ENCODE results near the gene TAS2R8. TPM values are rescaled to one million over a fixed set of nuclear protein-coding genes. Genes with fewer than 3 reads are reported as not detected.

Gene TAS2R8
- total RNA-seq, 6 experiments from 2014 or later, result not detected

GRCh38 chr12:10783252-10783651, 23.8 kb downstream of the TAS2R8 start:
- Mint-ChIP-seq H3K27ac (no peak overlapping the region), H3K9me3 (no peaks in the 10 kb centered on the region), H3K27me3 (ENCODE audit: insufficient read depth) (peaks cover 3% of the 10 kb centered on the region; the same call in 1 of the 2 replicates), H3K4me3 (no peak overlapping the region), H3K36me3 (ENCODE audit: low read depth) (no peaks in the 10 kb centered on the region), H3K4me1 (ENCODE audit: low read depth) (no peaks in the 10 kb centered on the region)
- TF ChIP-seq CTCF (IDR thresholded peaks at IDR 0.05), result no peak
- DNase-seq, result no peak

DNA sequence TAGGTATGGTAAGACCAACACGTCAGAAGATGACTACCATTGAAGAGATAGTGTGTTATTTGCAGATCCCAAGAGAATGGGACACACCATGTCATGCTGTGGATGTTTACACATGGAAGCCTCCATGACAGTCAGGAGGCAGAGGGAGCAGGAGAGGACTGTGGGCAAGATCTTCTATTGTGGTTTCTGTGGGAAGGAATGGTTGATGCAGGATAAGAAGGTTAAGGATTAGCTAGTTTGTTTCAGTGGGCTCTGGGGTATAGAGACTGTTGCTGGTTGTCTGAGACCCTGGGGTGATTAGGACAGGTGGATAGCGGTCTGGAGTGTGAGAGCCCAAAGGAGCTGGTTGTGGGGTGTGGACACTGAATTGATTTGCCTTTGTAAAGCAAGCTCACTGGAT, 28.0 kb downstream of the TAS2R8 start:
- no peak for DNase-seq
- H3K4me1 Mint-ChIP-seq (ENCODE audit: low read depth), result no peaks in the 10 kb centered on the region
- no peak for TF ChIP-seq CTCF (IDR thresholded peaks at IDR 0.05)
- no peak overlapping the region for H3K4me3 Mint-ChIP-seq
- no peak overlapping the region for H3K27ac Mint-ChIP-seq
- no peaks in the 10 kb centered on the region for H3K9me3 Mint-ChIP-seq
- peaks cover 3% of the 10 kb centered on the region for H3K27me3 Mint-ChIP-seq (ENCODE audit: insufficient read depth)
- H3K36me3 Mint-ChIP-seq (ENCODE audit: low read depth), result no peaks in the 10 kb centered on the region

GRCh38 chr12:10771132-10771733, 35.9 kb downstream of the TAS2R8 start:
- no peak overlapping the region for H3K4me3 Mint-ChIP-seq

DNA sequence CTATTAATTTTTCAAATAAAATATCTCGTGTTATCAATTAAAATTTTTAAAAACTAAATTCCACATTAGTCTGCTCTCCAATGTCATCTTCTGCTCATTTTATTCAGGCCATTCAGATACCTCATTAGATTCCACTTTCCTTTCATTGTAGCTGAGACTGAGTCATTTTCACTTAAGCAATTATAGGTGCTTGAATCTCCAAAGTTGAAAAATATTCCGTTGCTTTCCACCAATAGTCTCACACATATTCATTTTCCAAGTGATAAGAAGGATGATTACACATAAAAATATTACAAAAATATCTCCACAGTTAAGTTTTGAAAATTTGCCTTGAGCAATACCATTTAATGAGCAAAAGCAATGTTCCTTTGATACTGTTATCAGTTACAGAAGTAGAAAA, 47.4 kb downstream of the TAS2R8 start:
- no peak for DNase-seq
- Mint-ChIP-seq H3K4me1 (ENCODE audit: low read depth) (no peaks in the 10 kb centered on the region), H3K36me3 (ENCODE audit: low read depth) (peaks cover 9% of the 10 kb centered on the region), H3K27me3 (ENCODE audit: insufficient read depth) (peaks cover 12% of the 10 kb centered on the region), H3K9me3 (peaks cover 16% of the 10 kb centered on the region), H3K4me3 (no peak overlapping the region), H3K27ac (no peak overlapping the region)
- no peak for TF ChIP-seq CTCF (IDR thresholded peaks at IDR 0.05)

More at GRCh38 chr12:10771132-10771733, 35.9 kb downstream of the TAS2R8 start:
- DNase-seq, result peak; percentile 15
- peak; percentile 86 for TF ChIP-seq CTCF (IDR thresholded peaks at IDR 0.05)
- peaks cover 8% of the 10 kb centered on the region for H3K27me3 Mint-ChIP-seq (ENCODE audit: insufficient read depth)
- no peak overlapping the region for H3K27ac Mint-ChIP-seq
- H3K4me1 Mint-ChIP-seq (ENCODE audit: low read depth), result no peaks in the 10 kb centered on the region
- H3K9me3 Mint-ChIP-seq, result no peaks in the 10 kb centered on the region
- H3K36me3 Mint-ChIP-seq (ENCODE audit: low read depth), result no peaks in the 10 kb centered on the region

- Mint-ChIP-seq H3K9me3 (peaks cover 16% of the 10 kb centered on the region), H3K27me3 (ENCODE audit: insufficient read depth) (peaks cover 9% of the 10 kb centered on the region), H3K36me3 (ENCODE audit: low read depth) (peaks cover 9% of the 10 kb centered on the region)
Observed at GRCh38 chr12:10756194-10756593, 50.9 kb downstream of the TAS2R8 start.

More at GRCh38 chr12:10756194-10756593, 50.9 kb downstream of the TAS2R8 start:
- H3K27ac Mint-ChIP-seq, result no peak overlapping the region
- TF ChIP-seq CTCF (IDR thresholded peaks at IDR 0.05), result no peak
- H3K4me1 Mint-ChIP-seq (ENCODE audit: low read depth), result peaks cover 15% of the 10 kb centered on the region
- no peak for DNase-seq
- no peak overlapping the region for H3K4me3 Mint-ChIP-seq

Other genes starting within 250 kb of the TAS2R8 start
- gene MAGOHB, start 193.7 kb downstream of the TAS2R8 start, total RNA-seq (2021; fragmentation: NEBNext Ultra II Directional; extraction: Animal tissue kit (Norgen Biotek cat#: 25700)), result 10 to 100 TPM; 40.7 to 50.7 (median 47.4) TPM
- gene STYK1, start 133.2 kb downstream of the TAS2R8 start, total RNA-seq (2021; fragmentation: NEBNext Ultra II Directional; extraction: Animal tissue kit (Norgen Biotek cat#: 25700)), result 1 to 10 TPM; 1.1 to 3.0 (median 1.8) TPM
- 100 to 1,000 TPM; 202 to 251 (median 218) TPM for gene YBX3, start 84.0 kb downstream of the TAS2R8 start, total RNA-seq (2021; fragmentation: NEBNext Ultra II Directional; extraction: Animal tissue kit (Norgen Biotek cat#: 25700))
- gene TAS2R7, start 4.7 kb downstream of the TAS2R8 start, total RNA-seq (2021; fragmentation: NEBNext Ultra II Directional; extraction: Animal tissue kit (Norgen Biotek cat#: 25700)), result not detected
- gene TAS2R9, start 2.9 kb upstream of the TAS2R8 start, total RNA-seq (2021; fragmentation: NEBNext Ultra II Directional; extraction: Animal tissue kit (Norgen Biotek cat#: 25700)), result not detected
- under 1 TPM in 2 of 6 experiments, not detected in 4; 0.16 to 0.18 TPM for gene TAS2R10, start 19.1 kb upstream of the TAS2R8 start, total RNA-seq (2021; fragmentation: NEBNext Ultra II Directional; extraction: Animal tissue kit (Norgen Biotek cat#: 25700))
- 1 to 10 TPM in 5 of 6 experiments, not detected in 1; 1.0 to 1.3 (median 1.2) TPM for gene PRR4, start 42.2 kb upstream of the TAS2R8 start, total RNA-seq (2021; fragmentation: NEBNext Ultra II Directional; extraction: Animal tissue kit (Norgen Biotek cat#: 25700))
- gene PRH1, start 77.0 kb upstream of the TAS2R8 start, total RNA-seq (2021; fragmentation: NEBNext Ultra II Directional; extraction: Animal tissue kit (Norgen Biotek cat#: 25700)), result 1 to 10 TPM; 4.2 to 8.2 (median 6.4) TPM
- under 1 TPM in 4 of 6 experiments, not detected in 2; 0.17 to 0.23 (median 0.18) TPM for gene TAS2R13, start 102.3 kb upstream of the TAS2R8 start, total RNA-seq (2021; fragmentation: NEBNext Ultra II Directional; extraction: Animal tissue kit (Norgen Biotek cat#: 25700))
- not detected for gene PRH2, start 122.0 kb upstream of the TAS2R8 start, total RNA-seq (2021; fragmentation: NEBNext Ultra II Directional; extraction: Animal tissue kit (Norgen Biotek cat#: 25700))
- gene TAS2R14, start 132.0 kb upstream of the TAS2R8 start, total RNA-seq (2021; fragmentation: NEBNext Ultra II Directional; extraction: Animal tissue kit (Norgen Biotek cat#: 25700)), result 1 to 10 TPM; 1.1 to 1.6 (median 1.5) TPM
- gene TAS2R50, start 179.6 kb upstream of the TAS2R8 start, total RNA-seq (2021; fragmentation: NEBNext Ultra II Directional; extraction: Animal tissue kit (Norgen Biotek cat#: 25700)), result under 1 TPM in 4 of 6 experiments, not detected in 2; 0.19 to 0.32 (median 0.22) TPM
- gene TAS2R20, start 191.0 kb upstream of the TAS2R8 start, total RNA-seq (2021; fragmentation: NEBNext Ultra II Directional; extraction: Animal tissue kit (Norgen Biotek cat#: 25700)), result under 1 TPM; 0.18 to 0.47 (median 0.31) TPM
- under 1 TPM; 0.28 to 0.97 (median 0.52) TPM for gene TAS2R19, start 215.3 kb upstream of the TAS2R8 start, total RNA-seq (2021; fragmentation: NEBNext Ultra II Directional; extraction: Animal tissue kit (Norgen Biotek cat#: 25700))
- gene TAS2R31, start 224.1 kb upstream of the TAS2R8 start, total RNA-seq (2021; fragmentation: NEBNext Ultra II Directional; extraction: Animal tissue kit (Norgen Biotek cat#: 25700)), result 1 to 10 TPM in 1 of 6 experiments, under 1 TPM in 5; 0.43 to 1.2 (median 0.63) TPM